HG03135 (cell line): Measurements from ENCODE around the gene SHOC1.
"Not testable (repeated sequence)": the region's sequence is repeated elsewhere in the genome, so short reads cannot be mapped to it uniquely, and the experiment has no call there.

Experiments used
- ATAC-seq: cut with Tn5 transposase; IDR thresholded peaks from one replicate; pipeline ENCODE4 v1.9.1; 2021; ENCODE audit warnings: mild to moderate bottlenecking, moderate library complexity; ENCODE audit not compliant: unreplicated experiment

SHOC1 gene

GRCh38 chr9:111805830-111806241 is 11.1 kb upstream of the SHOC1 start:
- ATAC-seq: no peak

GRCh38 chr9:111805262-111805661 is 10.5 kb upstream of the SHOC1 start:
- ATAC-seq: no peak

GRCh38 chr9:111804636-111805035 is 9.9 kb upstream of the SHOC1 start:
- no peak for ATAC-seq

GRCh38 chr9:111803924-111804323 is 9.2 kb upstream of the SHOC1 start:
- ATAC-seq: no peak

- no peak for ATAC-seq
These were observed 5.3 kb upstream of the SHOC1 start for GRCh38 chr9:111799915-111800526.

GRCh38 chr9:111799506-111799905 is 4.8 kb upstream of the SHOC1 start:
- no peak for ATAC-seq

GRCh38 chr9:111798786-111799185 is 4.0 kb upstream of the SHOC1 start:
- no peak for ATAC-seq

GRCh38 chr9:111795557-111795839 is 761 bp upstream of the SHOC1 start:
- ATAC-seq: no peak

- not testable (repeated sequence) for ATAC-seq
These were observed 2.9 kb downstream of the SHOC1 start for GRCh38 chr9:111791821-111792220.

GRCh38 chr9:111789881-111790280 is 4.9 kb downstream of the SHOC1 start:
- ATAC-seq: no peak

GRCh38 chr9:111783857-111784256 is 10.9 kb downstream of the SHOC1 start:
- ATAC-seq: no peak

- no peak for ATAC-seq
These were observed 11.3 kb downstream of the SHOC1 start for GRCh38 chr9:111783424-111783823.

- ATAC-seq: no peak
These were observed 28.7 kb downstream of the SHOC1 start for GRCh38 chr9:111766066-111766465.

- no peak for ATAC-seq
These were observed 32.2 kb downstream of the SHOC1 start for GRCh38 chr9:111762556-111762955.

GRCh38 chr9:111759762-111760639 is 34.7 kb downstream of the SHOC1 start:
- ATAC-seq: no peak

GRCh38 chr9:111754800-111755199 is 39.9 kb downstream of the SHOC1 start:
- ATAC-seq: no peak

GRCh38 chr9:111752455-111752854 is 42.3 kb downstream of the SHOC1 start:
- ATAC-seq: no peak
